ENCODE measurements around the gene MYO9B. TPM values are rescaled to one million over a fixed set of nuclear protein-coding genes. Genes with fewer than 3 reads are reported as not detected.
A peak's percentile ranks its signal among the peaks of the same experiment; 100 is the strongest.

MYO9B gene
- total RNA-seq, 1 experiment from 2014 or later: 94.3 TPM

- ChIA-PET CTCF (interaction anchor here (0.6 to 1.1 kb wide), 4 partner anchors 44 to 106 kb away, joined by 3 to 5 read pairs (median 4); no protein-coding TSS in a partner anchor), POLR2A (interaction anchor here (0.6 to 1.2 kb wide), 3 partner anchors 10 to 132 kb away, joined by 3 to 4 read pairs (median 3); no protein-coding TSS in a partner anchor)
- H3K36me3 Mint-ChIP-seq: peaks cover 47% of the 10 kb centered on the region
- H3K27ac Mint-ChIP-seq: peak overlapping the region; percentile 95
- H3K4me1 Mint-ChIP-seq: peaks cover 15% of the 10 kb centered on the region
- peaks cover 13% of the 10 kb centered on the region for H3K9me3 Mint-ChIP-seq
- DNase-seq (ENCODE audit: low spot score) (peak; percentile 59), ATAC-seq (peak; percentile 93)
- H3K27me3 Mint-ChIP-seq (ENCODE audit: low read depth): no peaks in the 10 kb centered on the region
- H3K4me3 Mint-ChIP-seq: peak overlapping the region; percentile 14; the same call in 1 of the 2 replicates
- TF ChIP-seq MAX (CRISPR knock-in tag; IDR thresholded peaks at IDR 0.05) (peak; percentile 43; the same call in 1 of the 2 replicates), ZNF138 (CRISPR knock-in tag; conservative IDR thresholded peaks at IDR 0.05) (no peak), ZNF219 (CRISPR knock-in tag; IDR thresholded peaks at IDR 0.05; ENCODE audit: borderline replicate concordance) (no peak), ZNF512 (CRISPR knock-in tag; IDR thresholded peaks at IDR 0.05; ENCODE audit: borderline replicate concordance) (no peak), OVOL2 (CRISPR knock-in tag; IDR thresholded peaks at IDR 0.05; ENCODE audit: borderline replicate concordance) (no peak), ZNF232 (CRISPR knock-in tag; IDR thresholded peaks at IDR 0.05) (no peak), KAT7 (CRISPR knock-in tag; IDR thresholded peaks at IDR 0.05; ENCODE audit: borderline replicate concordance) (no peak), ZNF263 (CRISPR knock-in tag; IDR thresholded peaks at IDR 0.05; ENCODE audit: low read depth) (no peak), CREB1 (CRISPR knock-in tag; IDR thresholded peaks at IDR 0.05) (no peak), CREM (CRISPR knock-in tag; IDR thresholded peaks at IDR 0.05) (0 out of 2 replicates have a peak, but pooled peaks have one; percentile 34), MXD4 (CRISPR knock-in tag; IDR thresholded peaks at IDR 0.05; ENCODE audit: borderline replicate concordance) (no peak), E2F4 (CRISPR knock-in tag; IDR thresholded peaks at IDR 0.05; ENCODE audit: borderline replicate concordance, low read depth) (no peak), ERG (CRISPR knock-in tag; IDR thresholded peaks at IDR 0.05) (0 out of 2 replicates have a peak, but pooled peaks have one; percentile 55), USF2 (CRISPR knock-in tag; IDR thresholded peaks at IDR 0.05) (peak; percentile 87), TP53 (CRISPR knock-in tag; IDR thresholded peaks at IDR 0.05) (no peak), FOXP4 (CRISPR knock-in tag; IDR thresholded peaks at IDR 0.05) (no peak), ZNF423 (CRISPR knock-in tag; IDR thresholded peaks at IDR 0.05) (no peak), SMAD4 (CRISPR knock-in tag; IDR thresholded peaks at IDR 0.05) (no peak), STAT6 (CRISPR knock-in tag; conservative IDR thresholded peaks at IDR 0.05; ENCODE audit: low read depth) (no peak), ZNF425 (CRISPR knock-in tag; conservative IDR thresholded peaks at IDR 0.05) (no peak)
Observed at GRCh38 chr19:17159466-17160393, 84.2 kb downstream of the MYO9B start.
